IMR-90 (cell line): ENCODE results near the gene NPAS3. TPM values are rescaled to one million over a fixed set of nuclear protein-coding genes. Genes with fewer than 3 reads are reported as not detected.

ENCODE experiments used
- ATAC-seq: fragments of 200-7000 bp; cut with Tn5 transposase; 2 replicates; pipeline ENCODE4 v1.9.1; 2020; ENCODE audit warnings: low read depth, mild to moderate bottlenecking, moderate library complexity
- BruUV-seq: library from RNA; stranded (reverse); fragments of 400-500 nt; replicated peaks from 2 replicates; lab custom pipeline; 2021; lab: Mats Ljungman, UMichigan
- CTCF ChIA-PET: fragments of 300-600 bp; formaldehyde crosslinking; extraction: SDS; loops from one replicate; lab custom pipeline; 2021; ENCODE audit warnings: antibody characterized with exemption; lab: Yijun Ruan, JAX
- POLR2A ChIA-PET: fragments of 300-600 bp; sonication (Branson Sonifier 250); formaldehyde crosslinking; loops from one replicate; lab custom pipeline; 2022; ENCODE audit warnings: antibody characterized with exemption; ENCODE audit not compliant: unreplicated experiment; lab: Charles Lee
- DNase-seq: peaks from one replicate; pipeline ENCODE4 v3.0.0; 2013
- H2AFZ ChIP-seq: replicated peaks from 2 replicates; pipeline ENCODE3; 2013; ENCODE audit warnings: low read length, mild to moderate bottlenecking; ENCODE audit not compliant: poor library complexity
- H2AK5ac ChIP-seq: 2 replicates; pipeline ENCODE4 v1.6.1; 2013; ENCODE audit warnings: low read depth, low read length, inconsistent platforms
- H2AK9ac ChIP-seq: replicated peaks from 2 replicates; pipeline ENCODE3; 2013; ENCODE audit warnings: mild to moderate bottlenecking, low read depth, low read length, moderate library complexity; ENCODE audit not compliant: poor library complexity
- H2BK120ac ChIP-seq: 2 replicates; pipeline ENCODE4 v1.6.1; 2013; ENCODE audit warnings: low read depth, low read length, inconsistent platforms
- H2BK15ac ChIP-seq: 3 replicates; pipeline ENCODE4 v1.6.1; 2013; ENCODE audit warnings: low read depth, low read length, inconsistent platforms
- H2BK20ac ChIP-seq: 2 replicates; pipeline ENCODE4 v1.6.1; 2013; ENCODE audit warnings: low read depth, mild to moderate bottlenecking, inconsistent platforms, low read length, moderate library complexity
- H2BK5ac ChIP-seq: 2 replicates; pipeline ENCODE4 v1.6.1; 2013; ENCODE audit warnings: mild to moderate bottlenecking, low read depth, low read length, inconsistent platforms; ENCODE audit not compliant: poor library complexity, severe bottlenecking
- H3K14ac ChIP-seq: replicated peaks from 2 replicates; pipeline ENCODE4 v1.6.1; 2013; ENCODE audit warnings: low read depth, low read length, inconsistent platforms
- H3K18ac ChIP-seq: 2 replicates; pipeline ENCODE4 v1.6.1; 2013; ENCODE audit warnings: low read depth, low read length, control low read depth
- H3K23ac ChIP-seq: 2 replicates; pipeline ENCODE4 v1.6.1; 2013; ENCODE audit warnings: low read depth, low read length, inconsistent platforms
- H3K27ac ChIP-seq: 2 replicates; pipeline ENCODE4 v1.5.1; 2013; ENCODE audit warnings: mild to moderate bottlenecking, control low read depth, low read length; ENCODE audit not compliant: insufficient read depth
- H3K27me3 ChIP-seq: 2 replicates; pipeline ENCODE4 v1.6.1; 2013; ENCODE audit warnings: low read length; ENCODE audit not compliant: control insufficient read depth, insufficient read depth
- H3K36me3 ChIP-seq: 2 replicates; pipeline ENCODE4 v1.6.1; 2013; ENCODE audit warnings: low read length, mixed read lengths; ENCODE audit not compliant: control insufficient read depth, insufficient read depth
- H3K4ac ChIP-seq: 2 replicates; pipeline ENCODE4 v1.6.1; 2013; ENCODE audit warnings: low read depth, low read length, inconsistent platforms
- H3K4me1 ChIP-seq: 2 replicates; pipeline ENCODE4 v1.6.1; 2013; ENCODE audit warnings: low read length, mixed read lengths; ENCODE audit not compliant: control insufficient read depth, insufficient read depth
- H3K4me2 ChIP-seq: 2 replicates; pipeline ENCODE4 v1.6.1; 2013; ENCODE audit warnings: low read depth, mild to moderate bottlenecking, control low read depth, low read length, moderate library complexity
- H3K4me3 ChIP-seq: 2 replicates; pipeline ENCODE4 v1.5.1; 2013; ENCODE audit warnings: low read depth, mild to moderate bottlenecking, control low read depth, low read length, moderate library complexity; ENCODE audit not compliant: insufficient read depth
- H3K56ac ChIP-seq: 2 replicates; pipeline ENCODE4 v1.6.1; 2013; ENCODE audit warnings: low read length, inconsistent platforms; ENCODE audit not compliant: insufficient read depth; ENCODE audit errors: extremely low read depth
- H3K79me1 ChIP-seq, 2 experiments: 2 replicates each; pipeline ENCODE4 v1.6.1; 2013; ENCODE audit warnings: low read length in 2 of 2, inconsistent platforms in 1 of 2, low read depth in 1 of 2
- H3K9ac ChIP-seq: 2 replicates; pipeline ENCODE4 v1.6.1; 2013; ENCODE audit warnings: low read depth, low read length, control low read depth
- H3K9me1 ChIP-seq: 2 replicates; pipeline ENCODE4 v1.6.1; 2013; ENCODE audit warnings: low read length, inconsistent platforms; ENCODE audit not compliant: insufficient read depth
- H3K9me3 ChIP-seq: 2 replicates; pipeline ENCODE4 v1.6.1; 2013; ENCODE audit warnings: low read length; ENCODE audit not compliant: control insufficient read depth, insufficient read depth
- H4K20me1 ChIP-seq: 2 replicates; pipeline ENCODE4 v1.6.1; 2013; ENCODE audit warnings: low read length, inconsistent platforms; ENCODE audit not compliant: insufficient read depth
- H4K5ac ChIP-seq: 2 replicates; pipeline ENCODE4 v1.6.1; 2013; ENCODE audit warnings: mild to moderate bottlenecking, low read depth, low read length, control low read depth
- H4K8ac ChIP-seq, 2 experiments: 2 replicates each; pipeline ENCODE4 v1.6.1; 2013; ENCODE audit warnings: low read depth in 2 of 2, low read length in 2 of 2, control low read depth in 1 of 2, inconsistent platforms in 1 of 2
- H4K91ac ChIP-seq: 2 replicates; pipeline ENCODE4 v1.6.1; 2013; ENCODE audit warnings: low read depth, low read length, inconsistent platforms; ENCODE audit not compliant: insufficient read depth
- CEBPB ChIP-seq: IDR thresholded peaks from 2 replicates; pipeline ENCODE4 v1.6.1; 2012; ENCODE audit warnings: low read depth, low read length, improper control_type of control experiment
- CTCF ChIP-seq: conservative IDR thresholded peaks from 2 replicates; pipeline ENCODE4 v1.5.1; 2012; ENCODE audit warnings: mild to moderate bottlenecking, low read depth, low read length, improper control_type of control experiment
- MAZ ChIP-seq: IDR thresholded peaks from 2 replicates; pipeline ENCODE4 v1.6.1; 2012; ENCODE audit warnings: low read depth, mild to moderate bottlenecking, low read length, improper control_type of control experiment, moderate library complexity, borderline replicate concordance
- MXI1 ChIP-seq: IDR thresholded peaks from 2 replicates; pipeline ENCODE4 v1.6.1; 2012; ENCODE audit warnings: low read depth, mild to moderate bottlenecking, low read length, moderate library complexity, borderline replicate concordance
- POLR2A ChIP-seq: IDR thresholded peaks from 2 replicates; pipeline ENCODE4 v1.6.1; 2012; ENCODE audit warnings: mild to moderate bottlenecking, low read depth, low read length
- RAD21 ChIP-seq: IDR thresholded peaks from 2 replicates; pipeline ENCODE4 v1.6.1; 2012; ENCODE audit warnings: low read length, improper control_type of control experiment
- RCOR1 ChIP-seq: IDR thresholded peaks from 2 replicates; pipeline ENCODE4 v1.6.1; 2012; ENCODE audit warnings: mild to moderate bottlenecking, low read length, improper control_type of control experiment; ENCODE audit not compliant: insufficient replicate concordance
- SMC3 ChIP-seq: fragments of 150-350 bp; IDR thresholded peaks from 2 replicates; pipeline ENCODE4 v1.6.1; 2016; ENCODE audit warnings: low read depth, mild to moderate bottlenecking, antibody characterized with exemption, low read length, moderate library complexity
- USF2 ChIP-seq: fragments of 150-350 bp; IDR thresholded peaks from 2 replicates; pipeline ENCODE4 v1.6.1; 2017; ENCODE audit warnings: mild to moderate bottlenecking, antibody characterized with exemption, low read length, low read depth
- WGBS, 2 experiments: methylation state at CpG; one replicate each; pipeline versions ENCODE4 v1.1.5 to v1.1.7; 2013; ENCODE audit warnings: missing lambda C conversion rate in 2 of 2; ENCODE audit not compliant: insufficient read length in 1 of 2; ENCODE audit errors: extremely low coverage in 2 of 2; 5-methylcytosine and 5-hydroxymethylcytosine counted together
- dilution Hi-C: fragments of 300-500 bp; cut with HindIII; formaldehyde crosslinking; loops from one replicate; pipeline ENCODE4 v1.14.3; 2018; ENCODE audit warnings: low sequenced_read_pairs; ENCODE audit not compliant: unreplicated experiment
- in situ Hi-C: fragments of 300-500 bp; cut with MboI; formaldehyde crosslinking; loops from 3 replicates; pipeline ENCODE4 v1.14.3; 2019; ENCODE audit warnings: low sequenced_read_pairs, inconsistent platforms, mixed read lengths
- intact Hi-C: fragments of 100-400 bp; cut with micrococcal nuclease; formaldehyde crosslinking; loops from 2 replicates; pipeline ENCODE4 v1.10.0; 2022
- polyA plus RNA-seq, 3 experiments: library from polyadenylated mRNA; depleted of rRNA; stranded (reverse); fragments of >200 nt; gene quantifications; 2 replicates each; pipeline ENCODE4 v1.2.3, GENCODE V29; 2012; ENCODE audit warnings: low replicate concordance in 1 of 3
- total RNA-seq: library from RNA; depleted of rRNA; stranded (reverse); fragments of >200 nt; gene quantifications from 2 replicates; pipeline ENCODE4 v1.2.3, GENCODE V29; 2012

NPAS3 gene
- total and polyA plus RNA-seq, 2 of the 4 experiments (the other 2 are of a cell fraction), result not detected

GRCh38 chr14:33674927-33675326 lies 736.2 kb downstream of the NPAS3 start:
- Histone ChIP-seq H2BK5ac (no peak overlapping the region), H3K9ac (no peak overlapping the region), H3K9me1 (no peaks in the 10 kb centered on the region), H4K8ac (no peak overlapping the region), H3K4me1 (no peaks in the 10 kb centered on the region), H3K27me3 (no peaks in the 10 kb centered on the region), H4K5ac (no peak overlapping the region), H3K4ac (no peak overlapping the region), H3K4me3 (no peak overlapping the region), H3K56ac (no peak overlapping the region), H3K18ac (no peak overlapping the region), H3K36me3 (no peaks in the 10 kb centered on the region), H2BK20ac (no peak overlapping the region), H2AFZ (no peak overlapping the region), H2AK9ac (no peak overlapping the region), H2AK5ac (no peak overlapping the region), H2BK15ac (no peak overlapping the region), H4K20me1 (no peaks in the 10 kb centered on the region), H3K79me1 (no peaks in the 10 kb centered on the region), H2BK120ac (no peak overlapping the region), H3K14ac (no peak overlapping the region), H3K23ac (no peak overlapping the region), H3K27ac (no peak overlapping the region), H4K91ac (no peak overlapping the region), H3K9me3 (no peaks in the 10 kb centered on the region), H3K4me2 (no peak overlapping the region)
- POLR2A ChIA-PET, result no interaction called here
- ATAC-seq (no peak), DNase-seq (no peak)
- in situ Hi-C loops (no loop called here), intact Hi-C loops (no loop called here), dilution Hi-C loops (no loop called here)
- CTCF ChIA-PET, result no interaction called here
- TF ChIP-seq SMC3 (no peak), MXI1 (no peak), RAD21 (no peak), CTCF (no peak), USF2 (no peak), MAZ (no peak), POLR2A (no peak), CEBPB (no peak), RCOR1 (no peak)
- no TSS peak for BruUV-seq
- WGBS, 2 experiments, result no CpG with 5 or more reads among the region's 5 CpGs
